HG03066 (cell line): ENCODE data around the gene TMTC2.
"Not testable (repeated sequence)": the region's sequence is repeated elsewhere in the genome, so short reads cannot be mapped to it uniquely, and the experiment has no call there.

Experiments used
- ATAC-seq: cut with Tn5 transposase; IDR thresholded peaks from one replicate; pipeline ENCODE4 v1.9.1; 2021; ENCODE audit warnings: low read depth; ENCODE audit not compliant: unreplicated experiment

TMTC2 gene

DNA sequence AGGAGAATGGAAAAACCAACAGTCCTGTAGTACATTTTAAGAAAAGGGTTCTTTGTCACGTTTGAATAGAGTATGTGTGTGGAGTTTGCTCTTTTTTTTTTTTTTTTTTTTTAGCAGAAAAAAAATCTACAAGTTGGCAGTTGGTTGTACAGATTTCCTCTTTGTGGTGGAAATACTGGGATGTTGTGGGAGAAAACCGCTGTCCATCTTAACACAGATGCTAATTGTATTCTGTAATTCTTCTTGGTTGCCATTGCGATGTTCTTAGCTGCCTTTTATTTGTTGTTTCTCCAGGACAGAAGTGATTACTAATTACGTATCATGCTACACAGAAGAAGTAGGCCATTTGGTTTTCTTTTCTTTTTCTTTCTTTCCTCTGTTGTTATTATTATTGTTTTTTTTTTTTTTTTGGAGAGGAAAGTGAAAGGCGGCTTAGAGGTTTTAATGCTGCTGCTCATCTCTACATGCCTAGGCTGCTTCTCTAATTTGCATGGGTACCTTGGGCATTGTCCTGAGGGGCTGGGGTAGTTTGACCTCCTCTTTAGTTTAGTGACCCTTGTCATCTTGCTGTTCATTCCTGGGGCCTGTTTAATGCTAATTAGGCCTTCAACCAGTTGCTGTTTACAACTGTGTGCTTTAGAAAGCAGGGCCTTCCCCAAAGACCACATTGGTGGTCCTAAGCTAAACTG lies 94.7 kb downstream of the TMTC2 start:
- ATAC-seq: no peak

DNA sequence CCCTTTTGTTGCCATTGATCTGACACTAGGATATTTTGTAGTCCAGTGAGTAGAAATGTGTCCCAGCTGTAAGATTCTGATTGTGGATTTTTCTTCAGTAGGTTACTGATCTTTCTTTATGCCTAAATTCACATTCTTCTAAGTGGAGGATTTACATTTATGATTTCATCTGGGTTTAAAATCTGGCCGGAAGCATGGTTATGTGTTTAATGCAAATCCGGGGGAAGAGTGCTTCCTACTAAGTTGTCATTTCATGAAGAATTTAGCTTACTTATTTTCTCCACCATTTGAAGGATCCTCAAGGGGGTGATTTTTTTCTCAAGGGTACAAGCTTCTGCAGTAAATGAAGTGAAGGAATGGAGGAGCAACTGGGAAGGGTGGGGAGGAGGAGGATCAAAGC lies 96.7 kb downstream of the TMTC2 start:
- ATAC-seq: no peak

DNA sequence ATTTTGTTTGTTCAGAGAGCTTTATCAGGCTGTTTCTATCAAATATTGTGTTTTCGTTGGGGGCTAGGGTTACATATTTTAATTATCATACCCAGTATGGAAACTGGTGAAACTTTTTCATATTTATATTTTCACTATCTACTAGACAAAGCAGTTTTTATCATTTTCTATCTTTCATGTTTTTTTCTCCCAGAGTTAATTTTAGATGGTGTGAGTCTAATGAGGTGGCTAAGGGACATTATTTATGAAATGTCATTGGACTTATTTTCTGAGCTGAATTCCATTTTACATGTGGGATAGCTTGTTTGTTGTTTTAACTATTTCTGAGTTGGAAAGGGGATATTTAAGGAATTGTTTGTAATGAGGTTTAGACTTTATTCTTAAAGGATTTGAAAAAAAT lies 100.3 kb downstream of the TMTC2 start:
- ATAC-seq: no peak

DNA sequence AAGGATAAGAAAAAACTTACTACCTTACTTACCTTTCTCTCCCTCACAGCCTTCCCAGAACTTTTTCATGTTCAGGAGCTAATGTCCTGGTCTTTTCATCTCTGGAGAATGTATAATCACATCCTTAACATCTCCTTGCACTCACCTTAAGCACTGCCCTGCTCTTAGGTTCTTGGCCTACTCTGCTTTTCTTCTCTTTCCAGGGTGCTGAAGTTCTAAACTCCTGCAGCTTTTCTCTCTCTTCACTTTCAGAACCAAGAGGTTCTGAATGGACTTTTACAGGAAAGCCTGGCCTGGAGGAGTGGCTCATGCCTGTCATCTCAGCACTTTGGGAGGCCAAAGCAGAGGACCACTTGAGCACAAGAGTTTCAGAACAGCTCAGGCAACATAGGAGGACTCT lies 101.9 kb downstream of the TMTC2 start:
- no peak for ATAC-seq

DNA sequence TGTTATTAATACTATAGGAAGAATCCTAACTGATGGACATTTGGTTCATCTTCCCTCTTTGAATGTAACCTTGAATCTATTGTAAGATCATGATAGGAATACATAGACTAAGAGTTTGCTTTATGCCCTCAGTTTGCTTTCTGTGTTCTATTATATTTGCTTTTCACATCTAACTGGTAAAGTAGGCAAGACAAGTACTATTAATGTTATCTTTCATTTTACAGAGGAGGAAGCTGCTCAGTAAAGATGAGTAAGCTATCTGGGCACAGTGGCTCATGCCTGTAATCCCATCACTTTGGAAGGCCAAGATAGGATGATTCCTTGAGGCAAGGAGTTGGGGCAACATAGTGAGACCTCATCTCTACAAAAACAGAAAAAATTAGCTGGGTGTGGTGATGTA lies 103.0 kb downstream of the TMTC2 start:
- ATAC-seq: no peak

DNA sequence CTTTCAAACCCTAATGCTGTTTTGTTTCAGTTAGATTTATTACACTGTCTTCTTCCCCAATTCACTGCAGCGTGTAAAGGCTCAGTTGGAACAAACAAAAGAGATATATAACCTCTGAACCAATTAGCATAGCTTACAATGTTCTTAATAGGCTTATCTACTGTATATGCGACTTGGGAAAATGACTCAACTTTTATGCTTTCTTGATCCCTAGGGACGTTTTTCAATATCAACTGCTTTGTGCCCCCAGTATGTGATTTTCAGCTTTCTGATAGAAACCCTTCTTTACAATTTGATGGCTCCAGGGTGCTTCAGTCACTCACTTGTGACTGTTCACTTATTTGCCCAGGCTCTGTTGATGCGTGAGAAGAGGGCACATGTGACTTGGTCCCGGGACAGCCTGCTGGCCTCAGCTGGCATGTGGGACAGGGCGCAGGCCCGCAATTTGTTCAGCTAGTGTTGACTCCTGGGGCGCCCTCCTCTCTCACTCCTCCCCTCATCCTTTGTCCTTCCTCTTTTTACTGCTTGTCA lies 107.1 kb downstream of the TMTC2 start:
- ATAC-seq: no peak

DNA sequence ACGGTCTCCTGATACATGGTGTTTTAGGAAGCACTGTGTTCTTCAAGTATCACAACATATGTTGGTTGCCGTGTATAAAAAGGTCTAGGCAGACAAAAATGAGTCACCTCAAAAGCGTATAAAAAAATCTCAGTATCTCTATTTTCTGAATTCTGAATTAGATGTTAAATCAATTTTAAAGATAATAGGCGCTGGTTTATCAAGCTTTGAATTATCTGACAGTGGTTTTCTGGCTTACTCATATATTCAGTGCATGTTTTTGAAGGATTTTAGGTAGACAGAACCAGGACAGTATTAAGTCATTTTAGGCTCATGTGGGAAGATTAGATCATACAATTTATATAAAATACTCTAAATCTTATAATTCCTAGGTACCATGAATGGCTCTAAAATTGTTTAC lies 110.8 kb downstream of the TMTC2 start:
- ATAC-seq: no peak

DNA sequence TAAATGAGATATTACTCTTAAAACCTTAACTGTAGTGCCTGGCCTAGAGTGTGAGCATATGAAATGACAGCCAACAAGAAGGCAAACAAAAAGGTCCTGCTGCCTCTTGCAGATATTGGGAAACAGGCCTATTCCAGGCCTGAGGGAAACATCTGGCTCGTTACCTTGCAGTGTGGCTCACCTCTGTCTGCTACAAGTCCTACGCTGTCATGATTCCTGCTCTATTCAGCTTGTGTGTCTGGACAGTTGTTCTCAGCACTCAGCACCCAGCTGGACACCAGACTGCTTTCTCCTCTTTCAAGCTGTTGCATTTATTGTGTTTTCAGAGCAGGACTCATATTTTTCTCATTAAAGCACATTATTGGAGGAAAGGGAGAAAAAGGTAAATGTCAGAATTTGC lies 113.5 kb downstream of the TMTC2 start:
- ATAC-seq: no peak

DNA sequence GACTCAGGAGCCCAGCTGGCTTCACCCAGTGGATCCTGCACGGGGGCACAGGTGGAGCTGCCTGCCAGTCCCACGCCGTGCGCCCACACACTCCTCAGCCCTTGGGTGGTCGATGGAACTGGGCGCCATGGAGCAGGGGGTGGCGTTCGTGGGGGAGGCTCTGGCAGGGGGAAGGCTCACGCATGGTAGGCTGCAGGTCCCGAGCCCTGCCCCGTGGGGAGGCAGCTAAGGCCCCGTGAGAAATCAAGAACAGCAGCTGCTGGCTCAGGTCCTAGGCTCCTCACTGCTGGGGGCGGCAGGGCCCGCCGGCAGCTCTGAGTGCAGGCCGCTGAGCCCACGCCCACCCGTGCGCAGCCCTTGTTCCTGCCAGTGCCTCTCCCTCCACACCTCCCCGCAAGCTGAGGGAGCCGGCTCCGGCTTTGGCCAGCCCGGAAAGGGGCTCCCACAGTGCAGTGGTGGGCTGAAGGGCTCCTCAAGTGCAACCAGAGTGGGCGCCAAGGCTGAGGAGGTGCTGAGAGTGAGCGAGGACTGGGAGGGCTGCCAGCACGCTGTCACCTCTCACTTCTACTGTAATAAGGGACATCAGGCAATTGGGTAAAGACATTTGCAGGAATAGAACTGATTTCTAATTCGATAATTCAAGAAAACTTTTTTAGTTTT lies 115.4 kb downstream of the TMTC2 start:
- no peak for ATAC-seq

DNA sequence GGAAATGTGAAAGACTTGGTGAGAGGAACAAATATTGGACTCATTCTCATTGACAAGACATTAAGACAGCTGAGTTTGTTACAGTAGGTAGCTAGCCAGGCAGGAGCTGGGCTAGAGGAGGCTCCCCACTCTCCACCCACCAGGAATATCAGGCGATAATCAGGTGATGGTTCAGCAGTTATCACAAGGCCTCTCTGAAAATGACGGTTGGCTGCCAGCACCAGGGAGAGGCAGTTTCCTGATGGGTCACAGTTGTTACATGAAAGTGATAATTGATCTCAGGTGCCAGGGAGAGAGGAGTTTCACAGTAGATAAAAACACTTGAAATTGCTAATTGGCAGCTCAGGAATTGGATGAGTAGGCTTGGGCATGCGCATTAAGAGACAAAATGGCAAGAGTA lies 116.5 kb downstream of the TMTC2 start:
- no peak for ATAC-seq

DNA sequence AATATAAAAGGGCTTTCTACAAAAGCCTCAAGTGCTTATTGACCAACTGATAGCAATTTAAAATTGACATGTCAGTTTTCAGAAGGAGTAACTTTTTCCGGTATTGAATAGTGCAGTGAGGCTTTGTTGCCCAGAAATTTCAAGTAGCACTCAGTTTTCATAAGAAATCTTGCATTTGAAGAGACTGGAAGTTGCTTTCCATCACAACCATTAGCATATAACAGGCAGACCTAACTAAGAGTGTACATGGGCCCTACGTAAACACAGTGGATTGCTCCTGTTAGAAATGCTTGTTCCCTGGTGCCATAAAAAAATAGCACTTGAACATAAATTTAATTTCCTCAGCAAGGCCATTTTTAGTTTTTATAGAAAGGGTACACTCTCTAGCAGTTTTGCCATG lies 117.9 kb downstream of the TMTC2 start:
- ATAC-seq: no peak

DNA sequence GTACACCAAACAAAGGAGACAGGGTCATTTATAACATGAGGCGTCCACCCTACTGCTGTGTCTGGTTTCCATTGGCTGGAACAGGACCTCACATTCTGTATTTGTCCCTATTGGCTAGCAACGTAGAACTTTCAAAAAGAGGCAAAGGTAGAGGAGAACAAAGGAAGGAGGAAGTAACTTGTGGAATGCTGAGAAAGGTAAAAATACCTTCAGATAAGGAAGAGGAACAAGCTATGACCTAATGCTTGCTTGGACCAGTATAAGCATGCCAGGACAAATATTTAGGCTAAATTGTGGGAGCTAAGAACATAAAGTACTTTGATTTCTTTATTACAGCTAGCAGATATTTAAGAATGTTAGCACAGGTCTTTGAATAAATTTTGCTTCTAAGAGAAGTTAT lies 118.3 kb downstream of the TMTC2 start:
- not testable (repeated sequence) for ATAC-seq

DNA sequence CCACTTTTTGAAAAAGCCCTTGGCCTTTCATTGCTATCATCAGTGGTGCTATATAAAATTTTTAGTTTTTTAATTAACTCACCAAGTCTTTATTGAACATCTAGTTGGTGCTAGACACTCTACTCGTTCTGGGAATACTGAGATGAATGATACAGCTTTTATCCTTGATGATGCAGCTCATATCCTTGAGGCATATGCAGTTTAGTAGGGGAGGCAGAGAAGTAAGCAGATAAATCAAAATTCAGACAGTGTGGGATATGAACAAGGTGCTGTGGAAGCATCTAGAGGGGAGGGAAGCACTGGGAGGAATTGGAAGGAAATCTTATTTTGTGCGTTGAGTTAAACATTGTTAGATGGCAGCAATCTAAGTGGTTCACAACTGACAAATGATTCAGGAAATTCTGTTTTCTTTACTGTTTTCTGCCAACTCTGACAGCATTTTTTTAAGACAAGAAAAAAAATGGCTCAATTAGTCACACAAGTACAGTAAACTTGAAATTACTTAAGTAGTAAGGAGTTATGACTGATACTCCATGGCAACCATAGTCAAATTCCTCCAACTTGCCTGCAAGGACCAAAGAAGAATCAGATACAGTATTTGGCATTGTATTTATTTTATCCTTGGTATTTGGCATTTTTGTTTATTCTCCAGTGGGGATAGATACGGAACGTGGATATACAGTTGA lies 119.2 kb downstream of the TMTC2 start:
- ATAC-seq: no peak

DNA sequence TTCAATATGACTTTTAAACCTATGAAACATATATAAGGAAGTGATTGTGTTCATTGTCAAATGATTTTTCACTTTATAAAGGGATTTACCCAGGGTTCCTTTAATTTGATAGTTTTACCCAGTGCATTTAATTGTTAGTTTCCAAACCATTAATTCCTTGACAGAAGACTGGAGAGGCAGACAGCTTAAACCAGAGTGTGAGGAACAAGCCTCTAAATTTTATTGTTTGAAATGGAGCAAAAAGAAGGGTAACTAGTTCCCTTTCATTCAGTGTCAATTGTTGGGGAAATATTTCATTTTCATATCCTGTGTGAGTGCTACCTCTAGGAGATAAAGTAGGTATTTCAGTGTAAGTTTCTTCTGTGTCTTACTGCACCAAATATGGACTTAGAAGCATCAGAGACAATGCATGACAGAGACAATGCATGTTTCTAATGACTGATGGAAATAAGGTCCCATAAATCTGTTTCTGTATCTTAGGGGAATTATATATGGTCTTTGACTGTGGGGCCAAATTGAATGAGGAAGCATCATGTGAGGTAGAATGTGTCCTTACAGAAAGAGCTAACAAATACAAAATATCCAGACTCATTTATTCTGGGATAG lies 120.5 kb downstream of the TMTC2 start:
- ATAC-seq: no peak

DNA sequence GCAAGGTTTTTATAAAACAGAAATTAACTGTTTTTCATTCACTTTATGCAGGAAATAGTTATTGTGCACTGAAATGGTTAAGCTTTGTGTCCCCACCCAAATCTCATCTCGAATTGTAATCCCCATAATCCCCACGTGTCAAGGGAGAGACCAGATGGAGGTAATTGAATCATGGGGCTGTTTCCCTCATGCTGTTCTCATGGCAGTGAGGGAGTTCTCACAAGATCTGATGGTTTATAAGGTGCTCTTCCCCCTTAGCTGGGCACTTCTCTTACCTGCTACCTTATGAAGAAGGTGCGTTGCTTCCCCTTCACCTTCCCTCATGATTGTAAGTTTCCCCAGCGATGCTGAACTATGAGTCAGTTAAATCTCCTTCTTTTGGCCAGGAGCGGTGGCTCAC lies 123.9 kb downstream of the TMTC2 start:
- no peak for ATAC-seq

DNA sequence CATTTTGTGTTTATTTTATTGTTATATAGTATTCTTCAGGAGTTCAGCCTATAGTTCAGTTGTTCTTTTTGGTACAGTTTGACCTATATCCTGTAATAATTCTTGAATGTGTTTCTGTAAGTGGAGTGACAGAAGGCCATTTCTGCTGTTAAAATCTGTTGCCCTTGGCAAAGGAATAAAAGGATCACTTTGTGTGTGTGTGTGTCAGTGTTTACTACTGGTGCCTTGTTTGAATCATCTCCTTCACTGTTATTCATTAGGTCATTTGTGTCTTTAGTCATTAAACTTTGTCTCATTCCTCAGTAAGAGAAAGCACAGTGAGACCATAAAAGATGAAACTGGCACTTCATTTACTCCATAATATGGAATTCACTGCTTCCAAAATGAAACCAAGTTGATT lies 130.7 kb downstream of the TMTC2 start:
- no peak for ATAC-seq

DNA sequence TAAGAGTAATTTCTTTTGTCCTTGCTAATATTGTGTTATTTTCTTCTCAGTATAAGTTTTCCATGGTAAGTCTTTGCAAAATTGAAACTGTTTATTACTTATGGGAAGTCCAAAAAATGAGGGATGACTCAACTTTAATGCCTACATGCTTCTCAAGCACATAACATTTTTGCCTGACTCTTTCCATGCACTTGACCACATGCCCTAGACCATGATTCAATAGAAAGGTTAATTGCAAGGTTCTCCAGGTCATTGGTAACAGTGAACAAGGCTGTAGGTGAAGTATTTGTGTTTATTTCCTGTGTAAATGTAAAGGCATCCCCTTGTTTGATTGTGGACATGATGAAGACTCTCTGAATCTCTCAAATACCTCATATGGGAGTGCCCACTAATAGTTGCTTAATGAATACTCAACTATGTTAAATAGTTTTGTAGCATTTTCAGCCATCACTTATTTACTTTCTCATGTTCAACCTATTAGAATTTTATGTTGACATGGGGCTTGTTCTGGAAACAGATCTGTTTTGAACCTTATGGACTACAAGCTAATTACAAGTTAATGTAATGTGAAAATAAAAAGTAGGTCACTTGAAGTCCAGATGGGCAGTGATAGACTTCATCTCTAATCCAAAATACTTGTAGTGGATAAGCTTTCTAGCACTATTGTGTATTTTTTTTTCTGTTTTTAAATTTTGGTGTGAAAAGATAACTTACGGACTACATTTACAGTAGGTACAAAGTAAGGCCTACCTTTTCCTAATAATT lies 131.7 kb downstream of the TMTC2 start:
- ATAC-seq: no peak

DNA sequence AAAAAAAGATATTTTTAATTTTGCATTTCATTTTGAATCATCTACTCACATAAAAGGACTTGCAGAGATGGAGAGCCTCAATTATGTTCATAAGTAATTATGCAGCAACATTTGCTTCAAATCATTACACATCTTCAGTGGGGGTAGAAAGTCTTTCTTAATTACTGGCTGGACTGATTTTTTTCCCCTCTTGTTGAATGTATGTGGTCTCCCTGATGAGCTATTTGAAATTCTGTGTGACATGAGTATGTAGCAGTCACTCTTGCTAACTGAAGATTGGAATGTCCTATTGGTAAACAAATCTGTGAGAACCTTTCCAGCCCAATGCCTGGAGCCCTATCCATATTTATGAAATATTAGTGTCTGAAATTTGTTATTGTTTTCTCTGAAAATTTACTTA lies 139.8 kb downstream of the TMTC2 start:
- ATAC-seq: no peak

DNA sequence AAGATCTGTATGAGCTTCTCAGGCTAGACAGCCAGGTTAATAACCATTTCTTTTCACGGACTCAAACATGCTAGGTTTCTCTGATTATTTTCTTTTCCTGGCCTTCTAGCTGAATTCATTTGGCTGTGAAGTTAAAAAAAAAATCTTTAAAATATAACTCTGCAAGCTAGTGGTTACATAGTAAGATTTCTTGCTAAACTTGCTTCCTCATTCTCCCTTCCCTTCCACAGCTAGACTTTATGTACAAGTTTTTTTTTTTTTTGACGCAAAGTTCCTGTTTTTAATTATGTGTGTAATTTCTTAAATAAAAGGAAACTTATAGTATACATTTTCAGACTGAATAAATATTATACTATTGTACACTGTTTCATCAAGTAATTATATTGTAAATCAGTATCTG lies 145.4 kb downstream of the TMTC2 start:
- ATAC-seq: no peak

DNA sequence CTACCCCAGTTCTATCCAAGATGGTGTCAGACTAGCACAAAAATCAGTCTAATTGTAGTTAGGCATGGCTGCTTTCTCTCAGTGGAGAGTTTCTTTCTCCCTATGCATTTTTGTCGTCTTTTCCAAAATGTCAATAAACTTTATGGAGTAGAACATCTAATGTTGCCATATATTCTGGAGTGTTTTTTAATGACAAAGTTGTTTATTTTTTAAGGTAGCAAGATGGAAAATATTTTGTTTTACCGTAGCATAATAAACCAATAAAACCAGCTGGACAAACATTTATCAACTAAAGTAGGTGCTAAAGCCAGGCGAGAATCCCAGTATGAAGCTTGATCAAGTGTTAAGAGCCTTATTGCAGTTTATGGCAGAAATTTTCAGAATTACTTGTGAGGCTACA lies 146.3 kb downstream of the TMTC2 start:
- no peak for ATAC-seq

DNA sequence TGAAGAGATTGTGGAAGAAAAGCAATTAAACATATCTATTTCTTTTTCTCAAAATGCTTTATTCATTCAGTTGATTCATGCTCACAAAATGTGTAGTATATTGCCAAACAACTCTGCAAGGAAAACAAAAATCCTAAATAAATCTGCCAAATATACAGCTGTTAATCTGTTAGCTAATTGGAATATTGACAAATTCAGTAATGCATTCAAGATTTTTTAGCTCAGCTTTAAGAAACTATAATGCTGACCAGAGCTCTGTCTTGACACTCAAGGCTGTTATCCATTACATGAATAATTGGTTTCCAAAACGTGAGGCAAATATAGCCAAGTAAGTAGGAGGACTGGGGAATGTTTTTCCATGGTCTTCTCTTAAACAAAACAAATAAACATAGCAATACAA lies 146.8 kb downstream of the TMTC2 start:
- ATAC-seq: no peak
